SU-DHL-6 (cell line): Measurements from ENCODE around the gene PLEKHA8.

Source experiments
- H2AFZ ChIP-seq: fragments of 200-600 bp; sonication (generic); 2 replicates; pipeline ENCODE4 v1.6.1; 2014; ENCODE audit warnings: low read depth, mild to moderate bottlenecking, moderate library complexity, mixed read lengths, antibody characterized with exemption, low read length; ENCODE audit not compliant: severe bottlenecking
- H3F3A ChIP-seq: fragments of 200-600 bp; shearing (Covaris generic); 2 replicates; pipeline ENCODE4 v1.6.0; 2016; ENCODE audit warnings: antibody characterized with exemption, mild to moderate bottlenecking; ENCODE audit not compliant: insufficient read depth
- H3K27ac ChIP-seq: fragments of 200-600 bp; sonication (generic); 2 replicates; pipeline ENCODE4 v1.5.1; 2016; ENCODE audit warnings: low read depth, mild to moderate bottlenecking, low read length, moderate library complexity, mixed read lengths
- H3K27me3 ChIP-seq: fragments of 200-600 bp; sonication (generic), shearing (Covaris generic); 2 replicates; pipeline ENCODE4 v1.6.0; 2014; ENCODE audit warnings: mild to moderate bottlenecking, low read length
- H3K36me3 ChIP-seq: fragments of 200-600 bp; sonication (generic); 2 replicates; pipeline ENCODE4 v1.6.1; 2014; ENCODE audit warnings: mild to moderate bottlenecking, low read length, mixed read lengths
- H3K4me2 ChIP-seq: fragments of 300-600, 200-600 bp; shearing (Covaris generic), sonication (generic); 2 replicates; pipeline ENCODE4 v1.6.0; 2014; ENCODE audit warnings: low read length, low read depth, mild to moderate bottlenecking; ENCODE audit not compliant: poor library complexity, severe bottlenecking
- H3K4me3 ChIP-seq: fragments of 200-600 bp; sonication (generic); 2 replicates; pipeline ENCODE4 v1.5.1; 2014; ENCODE audit warnings: antibody characterized with exemption, low read length, mild to moderate bottlenecking, mixed read lengths; ENCODE audit not compliant: insufficient read depth, poor library complexity, severe bottlenecking
- H3K79me2 ChIP-seq: fragments of 200-600 bp; sonication (generic); 2 replicates; pipeline ENCODE4 v1.6.1; 2014; ENCODE audit warnings: mild to moderate bottlenecking, low read length, moderate library complexity; ENCODE audit not compliant: insufficient read depth
- H3K9ac ChIP-seq: fragments of 200-600 bp; sonication (generic); 2 replicates; pipeline ENCODE4 v1.7.0; 2014; ENCODE audit warnings: mild to moderate bottlenecking, low read length
- H3K9me2 ChIP-seq: fragments of 200-600 bp; sonication (generic); replicated peaks from 2 replicates; pipeline ENCODE4 v1.6.1; 2014; ENCODE audit warnings: low read length; ENCODE audit not compliant: insufficient read depth
- H3K9me3 ChIP-seq: fragments of 200-600 bp; sonication (generic); 2 replicates; pipeline ENCODE4 v1.6.1; 2014; ENCODE audit warnings: low read length, mixed read lengths; ENCODE audit not compliant: insufficient read depth
- H4K20me1 ChIP-seq: fragments of 200-600 bp; sonication (generic); 2 replicates; pipeline ENCODE4 v1.6.1; 2014; ENCODE audit warnings: low read depth, mild to moderate bottlenecking, antibody characterized with exemption, low read length, moderate library complexity, mixed read lengths
- EZH2phosphoT487 ChIP-seq: fragments of 200-600 bp; sonication (generic), shearing (Covaris generic); conservative IDR thresholded peaks from 2 replicates; pipeline ENCODE4 v1.6.1; 2018; ENCODE audit warnings: mild to moderate bottlenecking, antibody characterized with exemption, low read length, moderate library complexity, mixed read lengths
- TF ChIP-seq, protein P1 (sequence below): fragments of 200-600 bp; sonication (generic); IDR thresholded peaks from one replicate; pipeline ENCODE4 v1.5.1; 2017; ENCODE audit warnings: antibody characterized with exemption, mild to moderate bottlenecking, low read length, moderate library complexity; ENCODE audit not compliant: insufficient read depth, poor library complexity, severe bottlenecking

Gene PLEKHA8

DNA sequence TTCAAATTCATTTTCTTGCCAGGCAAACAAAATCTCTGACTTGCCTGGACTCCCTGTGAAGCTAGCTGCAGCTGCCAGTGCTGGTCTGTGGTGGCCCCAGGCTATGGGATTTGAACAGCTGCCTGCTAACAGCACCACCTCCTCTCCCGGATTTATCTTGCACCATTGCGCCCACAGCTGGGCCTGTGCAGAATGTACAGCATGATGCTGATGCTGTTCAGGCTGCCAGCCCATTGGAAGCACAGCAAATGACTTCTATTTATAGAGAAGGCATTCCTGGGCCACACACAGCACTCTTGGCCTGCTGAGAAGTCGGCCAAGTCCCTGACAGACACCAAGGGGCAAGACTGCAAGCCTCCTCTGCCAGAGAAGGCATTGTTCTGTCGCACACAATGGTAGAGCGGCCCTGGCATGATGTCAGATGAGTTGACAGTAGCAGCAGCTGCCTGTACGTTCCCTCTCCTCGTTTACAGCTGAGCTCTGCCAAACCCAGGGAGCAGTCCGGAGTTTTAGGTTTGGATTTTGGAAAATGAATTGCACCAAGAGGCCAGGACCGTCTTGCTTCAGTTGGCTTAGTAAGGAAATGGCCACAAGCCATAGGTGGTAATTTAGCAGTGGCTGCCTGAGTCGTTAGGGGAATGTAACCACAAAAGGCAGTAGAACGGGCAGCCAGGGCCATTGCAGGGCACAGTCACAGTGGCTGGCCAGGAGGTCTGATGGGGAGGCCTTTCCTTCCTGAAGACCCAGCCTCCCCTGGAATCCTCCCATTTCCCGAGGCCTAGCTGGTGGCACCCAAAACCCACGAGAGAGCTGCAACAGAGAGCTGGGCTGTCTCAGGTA, 145.1 kb downstream of the PLEKHA8 start:
- Histone ChIP-seq H2AFZ (no peak overlapping the region), H3K27me3 (no peaks in the 10 kb centered on the region), H3K4me3 (no peak overlapping the region), H3K4me2 (no peak overlapping the region), H3K79me2 (no peaks in the 10 kb centered on the region), H3K9me3 (no peaks in the 10 kb centered on the region), H4K20me1 (no peaks in the 10 kb centered on the region), H3K36me3 (no peaks in the 10 kb centered on the region), H3K9me2 (no peaks in the 10 kb centered on the region), H3K9ac (no peak overlapping the region), H3F3A (no peaks in the 10 kb centered on the region), H3K27ac (no peak overlapping the region)
- TF ChIP-seq EZH2phosphoT487: no peak
- TF ChIP-seq, protein P1, sequence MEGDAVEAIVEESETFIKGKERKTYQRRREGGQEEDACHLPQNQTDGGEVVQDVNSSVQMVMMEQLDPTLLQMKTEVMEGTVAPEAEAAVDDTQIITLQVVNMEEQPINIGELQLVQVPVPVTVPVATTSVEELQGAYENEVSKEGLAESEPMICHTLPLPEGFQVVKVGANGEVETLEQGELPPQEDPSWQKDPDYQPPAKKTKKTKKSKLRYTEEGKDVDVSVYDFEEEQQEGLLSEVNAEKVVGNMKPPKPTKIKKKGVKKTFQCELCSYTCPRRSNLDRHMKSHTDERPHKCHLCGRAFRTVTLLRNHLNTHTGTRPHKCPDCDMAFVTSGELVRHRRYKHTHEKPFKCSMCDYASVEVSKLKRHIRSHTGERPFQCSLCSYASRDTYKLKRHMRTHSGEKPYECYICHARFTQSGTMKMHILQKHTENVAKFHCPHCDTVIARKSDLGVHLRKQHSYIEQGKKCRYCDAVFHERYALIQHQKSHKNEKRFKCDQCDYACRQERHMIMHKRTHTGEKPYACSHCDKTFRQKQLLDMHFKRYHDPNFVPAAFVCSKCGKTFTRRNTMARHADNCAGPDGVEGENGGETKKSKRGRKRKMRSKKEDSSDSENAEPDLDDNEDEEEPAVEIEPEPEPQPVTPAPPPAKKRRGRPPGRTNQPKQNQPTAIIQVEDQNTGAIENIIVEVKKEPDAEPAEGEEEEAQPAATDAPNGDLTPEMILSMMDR: no peak

DNA sequence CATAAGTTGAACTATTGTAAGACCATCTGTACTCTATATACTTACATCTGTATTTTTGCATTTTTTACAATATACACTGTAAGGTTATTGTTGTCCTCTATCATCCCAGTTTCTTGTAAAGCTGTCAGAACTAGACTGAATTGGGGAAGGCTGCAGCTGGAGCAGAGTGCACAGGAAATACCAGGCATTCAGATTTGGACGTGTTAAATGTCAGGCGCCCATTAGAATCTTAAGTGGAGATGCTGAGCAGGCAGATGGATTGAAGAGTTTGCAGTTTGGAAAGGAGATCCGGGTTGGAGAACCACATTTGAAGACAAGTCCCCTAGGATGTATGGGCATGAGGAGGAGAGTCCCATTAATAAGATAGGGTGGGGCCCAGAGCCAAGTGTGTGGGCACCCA, 147.0 kb downstream of the PLEKHA8 start:
- Histone ChIP-seq H3F3A (no peaks in the 10 kb centered on the region), H3K27ac (no peak overlapping the region), H3K27me3 (no peaks in the 10 kb centered on the region), H3K9me3 (no peaks in the 10 kb centered on the region), H3K4me2 (no peak overlapping the region), H3K36me3 (no peaks in the 10 kb centered on the region), H3K9me2 (no peaks in the 10 kb centered on the region), H4K20me1 (no peaks in the 10 kb centered on the region), H2AFZ (no peak overlapping the region), H3K79me2 (no peaks in the 10 kb centered on the region), H3K9ac (no peak overlapping the region), H3K4me3 (no peak overlapping the region)
- TF ChIP-seq, protein P1: no peak
- no peak for TF ChIP-seq EZH2phosphoT487

DNA sequence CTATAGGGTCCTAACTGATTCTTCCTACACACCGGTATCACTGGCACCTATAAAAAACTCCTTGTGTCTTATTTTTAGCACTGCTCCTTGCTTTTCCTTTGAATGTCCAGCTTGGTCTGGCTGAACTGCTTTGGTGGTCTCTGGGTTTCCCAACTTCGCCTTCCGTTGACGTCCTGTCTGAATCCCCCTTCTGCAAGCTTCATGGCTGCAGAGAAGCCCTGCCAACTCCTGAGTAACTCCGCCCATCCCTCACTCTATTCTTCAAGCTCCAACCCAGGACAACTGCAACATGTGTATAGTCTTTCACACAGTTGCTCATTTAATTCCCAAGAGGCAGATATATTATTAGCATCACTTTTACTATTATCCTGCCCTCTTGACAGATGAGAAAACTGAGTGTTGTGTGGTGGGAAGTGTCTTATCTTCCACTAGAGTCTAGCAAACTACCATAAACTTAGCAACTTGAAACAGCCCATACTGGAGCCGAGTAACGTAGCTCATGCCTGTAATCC, 147.5 kb downstream of the PLEKHA8 start:
- H3K9me3 ChIP-seq: no peaks in the 10 kb centered on the region
- H3K4me2 ChIP-seq: no peak overlapping the region
- no peaks in the 10 kb centered on the region for H3K79me2 ChIP-seq
- no peaks in the 10 kb centered on the region for H3K9me2 ChIP-seq
- no peaks in the 10 kb centered on the region for H3K36me3 ChIP-seq
- no peak for TF ChIP-seq EZH2phosphoT487
- TF ChIP-seq, protein P1: no peak
- H4K20me1 ChIP-seq: no peaks in the 10 kb centered on the region
- H3K9ac ChIP-seq: no peak overlapping the region
- H3K27ac ChIP-seq: no peak overlapping the region
- no peak overlapping the region for H3K4me3 ChIP-seq
- no peaks in the 10 kb centered on the region for H3K27me3 ChIP-seq
- H2AFZ ChIP-seq: no peak overlapping the region
- H3F3A ChIP-seq: no peaks in the 10 kb centered on the region
